Effector memory CD8-positive, alpha-beta T cell (primary cell): Measurements from ENCODE around the gene TMEM101.
A peak's percentile ranks its signal among the peaks of the same experiment; 100 is the strongest.

Source experiments
- ATAC-seq: fragments of 150-1000 bp; cut with Tn5 transposase; replicated peaks from 2 replicates; pipeline ENCODE4 v1.10.0; 2021; ENCODE audit warnings: mild to moderate bottlenecking, moderate library complexity
- DNase-seq, 3 experiments: peaks; one replicate each; pipeline ENCODE4 v3.0.0; 2021
- H3K27ac Mint-ChIP-seq, 2 donors: one replicate each; pipeline ENCODE4 v1.8.0; 2022; ENCODE audit warnings: mild to moderate bottlenecking in 2 of 2, mixed read lengths in 2 of 2, moderate library complexity in 2 of 2
- H3K27me3 Mint-ChIP-seq, 2 donors: one replicate each; pipeline ENCODE4 v1.8.0; 2022; ENCODE audit warnings: mixed read lengths in 2 of 2
- H3K36me3 Mint-ChIP-seq: one replicate; pipeline ENCODE4 v1.8.0; 2022; ENCODE audit warnings: mild to moderate bottlenecking, moderate library complexity, mixed read lengths; ENCODE audit not compliant: insufficient read depth
- H3K4me1 Mint-ChIP-seq, 2 donors: one replicate each; pipeline ENCODE4 v1.8.0; 2022; ENCODE audit warnings: low read depth in 2 of 2, mixed read lengths in 2 of 2
- H3K4me3 Mint-ChIP-seq, 2 donors: one replicate each; pipeline ENCODE4 v1.8.0; 2022; ENCODE audit warnings: mild to moderate bottlenecking in 2 of 2, mixed read lengths in 2 of 2, moderate library complexity in 2 of 2
- H3K9me3 Mint-ChIP-seq, 2 donors: one replicate each; pipeline ENCODE4 v1.8.0; 2022; ENCODE audit warnings: mixed read lengths in 2 of 2

TMEM101 gene

DNA sequence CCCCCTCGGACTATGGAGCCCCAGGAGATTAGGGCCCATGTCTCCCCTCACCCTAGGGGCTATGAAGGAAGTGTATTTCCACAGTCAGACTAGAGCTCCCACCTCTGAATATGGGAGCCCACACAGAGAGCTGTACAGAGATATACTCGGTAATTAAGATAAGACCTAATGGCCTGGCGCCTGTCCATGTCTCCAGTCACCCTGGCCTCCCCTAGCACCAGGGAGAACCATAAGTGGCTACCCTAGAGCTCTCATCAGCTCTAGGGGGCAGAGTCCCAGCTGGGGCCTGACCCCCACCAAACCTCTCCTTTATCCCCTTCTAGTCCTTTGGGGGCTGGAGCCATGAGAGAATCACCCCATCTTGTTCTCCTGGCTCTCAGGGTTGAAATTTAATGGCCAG is 2.4 kb downstream of the TMEM101 start:
- no peaks in the 10 kb centered on the region for H3K27me3 Mint-ChIP-seq
- H3K4me3 Mint-ChIP-seq: no peak overlapping the region
- H3K9me3 Mint-ChIP-seq: no peaks in the 10 kb centered on the region
- H3K36me3 Mint-ChIP-seq: peaks cover 14% of the 10 kb centered on the region
- no peak for ATAC-seq
- H3K27ac Mint-ChIP-seq: no peak overlapping the region
- DNase-seq: no peak
- H3K4me1 Mint-ChIP-seq: peaks cover 11 to 21% of the 10 kb centered on the region in 2 donors

DNA sequence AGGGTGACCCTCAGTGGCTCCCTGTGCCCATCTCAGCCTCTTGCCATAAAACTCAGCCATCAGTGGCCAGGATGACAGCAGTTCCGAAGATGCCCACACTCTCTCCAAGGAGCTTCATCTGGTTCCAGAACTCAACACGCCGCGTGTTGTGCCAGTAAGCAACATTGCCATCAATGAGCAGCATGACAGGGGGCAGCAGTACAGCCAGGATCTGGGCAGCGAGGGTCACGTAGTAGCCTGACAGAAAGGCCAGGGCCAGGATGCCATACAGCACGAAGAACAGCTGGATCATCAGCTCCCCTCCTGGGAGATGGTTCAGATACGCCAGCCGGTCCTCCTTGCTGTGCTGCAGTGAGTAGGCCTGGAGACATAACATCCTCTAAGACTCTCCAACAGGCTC is 2.9 kb downstream of the TMEM101 start:
- peaks cover 12 to 21% of the 10 kb centered on the region in 2 donors for H3K4me1 Mint-ChIP-seq
- no peaks in the 10 kb centered on the region for H3K27me3 Mint-ChIP-seq
- no peak overlapping the region for H3K4me3 Mint-ChIP-seq
- H3K36me3 Mint-ChIP-seq: peaks cover 14% of the 10 kb centered on the region
- DNase-seq: no peak
- ATAC-seq: no peak
- H3K27ac Mint-ChIP-seq: no peak overlapping the region
- H3K9me3 Mint-ChIP-seq: no peaks in the 10 kb centered on the region

DNA sequence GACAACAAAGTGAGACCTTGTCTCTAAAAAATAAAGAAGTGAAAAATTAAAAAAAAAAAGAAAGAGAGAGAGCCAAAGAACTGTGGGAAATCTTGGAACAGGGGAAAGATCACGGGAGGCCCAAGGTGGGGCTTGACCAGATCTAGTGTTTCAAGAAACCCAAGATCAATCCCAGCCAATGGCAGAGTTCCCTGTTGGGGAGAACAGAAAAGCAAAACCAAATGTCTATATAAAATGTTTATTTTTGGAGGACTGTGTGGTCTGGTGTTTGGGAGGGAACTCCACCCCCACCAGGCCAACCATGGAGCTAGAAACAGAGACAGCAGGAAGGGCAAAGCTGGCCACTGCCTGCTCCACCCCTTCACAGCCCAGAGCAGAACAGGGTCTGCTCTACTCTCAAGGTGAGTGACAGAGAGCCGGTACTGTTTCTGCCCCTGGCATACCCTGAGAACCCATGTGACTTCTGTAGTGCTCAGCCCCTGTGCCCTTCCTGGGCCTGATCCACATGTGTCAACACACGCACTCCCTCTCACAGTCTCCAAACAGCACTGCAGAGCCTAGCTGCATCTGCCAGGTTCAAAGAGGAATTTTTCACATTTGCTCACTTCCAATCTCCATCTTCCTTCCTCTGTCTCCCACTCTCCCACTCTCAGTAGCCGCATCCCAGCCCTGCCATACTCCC is 3.7 kb downstream of the TMEM101 start:
- Mint-ChIP-seq H3K9me3 (no peaks in the 10 kb centered on the region), H3K4me1 (peaks cover 20 to 29% of the 10 kb centered on the region in 2 donors), H3K27ac (peak overlapping the region in 1 of 2 donors; percentile 71), H3K4me3 (no peak overlapping the region), H3K36me3 (peaks cover 16% of the 10 kb centered on the region), H3K27me3 (no peaks in the 10 kb centered on the region)
- ATAC-seq (no peak), DNase-seq (no peak)

DNA sequence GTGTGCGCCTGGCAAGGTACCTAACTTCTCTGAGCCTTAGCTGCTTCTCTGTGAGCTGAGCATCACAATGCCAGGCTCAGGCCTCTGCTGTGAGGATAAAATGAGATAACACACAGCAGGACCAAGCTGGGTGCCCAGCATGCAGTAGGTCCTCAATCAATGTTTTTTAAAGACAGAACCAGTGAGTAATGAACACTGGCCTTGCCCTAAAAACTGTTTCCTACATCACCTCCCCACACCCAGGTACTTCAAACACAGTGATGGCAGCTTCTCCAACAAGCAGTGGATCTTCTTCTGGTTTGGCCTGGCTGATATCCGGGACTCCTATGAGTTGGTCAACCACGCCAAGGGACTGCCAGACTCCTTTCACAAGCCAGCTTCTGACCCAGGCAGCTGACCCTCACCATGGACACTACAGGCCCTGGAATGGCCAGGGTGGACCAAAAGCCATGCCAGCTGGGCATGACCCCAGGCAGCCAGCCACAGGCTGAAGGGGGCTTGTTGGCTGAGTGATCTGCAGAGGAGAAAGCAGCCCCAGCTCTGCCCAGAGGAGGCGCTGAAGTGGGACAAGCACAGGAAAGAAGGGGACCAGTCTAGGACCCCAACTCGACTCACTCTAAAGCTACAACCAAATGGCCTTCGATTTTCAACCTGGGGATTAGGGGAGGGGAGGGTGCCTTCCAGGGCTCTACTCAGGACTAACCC is 6.4 kb downstream of the TMEM101 start:
- Mint-ChIP-seq H3K9me3 (no peaks in the 10 kb centered on the region), H3K27ac (peak overlapping the region; percentile 87 to 91)

DNA sequence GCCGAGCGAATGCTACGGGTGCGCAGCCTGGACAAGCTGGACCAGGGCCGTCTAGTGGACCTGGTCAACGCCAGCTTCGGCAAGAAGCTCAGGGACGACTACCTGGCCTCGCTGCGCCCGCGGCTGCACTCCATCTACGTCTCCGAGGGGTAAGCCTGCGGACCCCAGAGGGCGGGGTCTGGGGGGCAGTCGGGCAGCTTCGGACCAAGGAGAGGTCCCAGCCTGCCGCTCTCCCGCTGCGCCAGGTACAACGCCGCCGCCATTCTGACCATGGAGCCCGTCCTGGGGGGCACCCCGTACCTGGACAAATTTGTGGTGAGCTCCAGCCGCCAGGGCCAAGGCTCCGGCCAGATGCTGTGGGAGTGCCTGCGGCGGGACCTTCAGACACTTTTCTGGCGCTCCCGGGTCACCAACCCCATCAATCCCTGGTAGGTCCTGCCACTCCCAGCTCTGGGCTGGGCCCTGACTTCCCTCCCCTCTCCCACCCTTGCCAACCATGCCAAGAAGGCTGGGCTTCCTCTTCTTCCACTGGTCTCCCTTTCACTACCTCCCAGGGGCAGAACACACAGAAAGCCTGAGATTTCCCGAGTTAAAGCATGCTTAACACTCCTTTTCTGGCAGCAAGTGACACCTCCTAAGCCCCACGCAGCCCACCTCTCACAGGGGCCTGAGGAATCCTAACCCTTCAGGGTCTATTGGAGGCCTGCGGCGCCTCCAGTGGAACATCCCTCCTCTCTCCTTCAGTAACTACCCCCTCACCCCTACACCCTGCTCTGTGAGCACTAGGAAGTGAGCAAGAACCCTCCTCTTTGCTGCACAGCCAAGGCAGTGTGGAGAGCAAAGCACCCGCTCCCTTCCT is 7.2 kb downstream of the TMEM101 start:
- H3K27ac Mint-ChIP-seq: peak overlapping the region; percentile 87 to 91
- no peaks in the 10 kb centered on the region for H3K27me3 Mint-ChIP-seq
- no peak for DNase-seq
- H3K36me3 Mint-ChIP-seq: peaks cover 18% of the 10 kb centered on the region
- no peak for ATAC-seq
- peak overlapping the region; percentile 78 to 83 for H3K4me3 Mint-ChIP-seq
- peaks cover 17 to 23% of the 10 kb centered on the region in 2 donors for H3K4me1 Mint-ChIP-seq
- no peaks in the 10 kb centered on the region for H3K9me3 Mint-ChIP-seq

More for the DNA sequence above, 6.4 kb downstream of the TMEM101 start:
- ATAC-seq (no peak), DNase-seq (no peak)
- Mint-ChIP-seq H3K36me3 (peaks cover 17% of the 10 kb centered on the region), H3K27me3 (no peaks in the 10 kb centered on the region), H3K4me3 (peak overlapping the region; percentile 78 to 83), H3K4me1 (peaks cover 17 to 23% of the 10 kb centered on the region in 2 donors)

DNA sequence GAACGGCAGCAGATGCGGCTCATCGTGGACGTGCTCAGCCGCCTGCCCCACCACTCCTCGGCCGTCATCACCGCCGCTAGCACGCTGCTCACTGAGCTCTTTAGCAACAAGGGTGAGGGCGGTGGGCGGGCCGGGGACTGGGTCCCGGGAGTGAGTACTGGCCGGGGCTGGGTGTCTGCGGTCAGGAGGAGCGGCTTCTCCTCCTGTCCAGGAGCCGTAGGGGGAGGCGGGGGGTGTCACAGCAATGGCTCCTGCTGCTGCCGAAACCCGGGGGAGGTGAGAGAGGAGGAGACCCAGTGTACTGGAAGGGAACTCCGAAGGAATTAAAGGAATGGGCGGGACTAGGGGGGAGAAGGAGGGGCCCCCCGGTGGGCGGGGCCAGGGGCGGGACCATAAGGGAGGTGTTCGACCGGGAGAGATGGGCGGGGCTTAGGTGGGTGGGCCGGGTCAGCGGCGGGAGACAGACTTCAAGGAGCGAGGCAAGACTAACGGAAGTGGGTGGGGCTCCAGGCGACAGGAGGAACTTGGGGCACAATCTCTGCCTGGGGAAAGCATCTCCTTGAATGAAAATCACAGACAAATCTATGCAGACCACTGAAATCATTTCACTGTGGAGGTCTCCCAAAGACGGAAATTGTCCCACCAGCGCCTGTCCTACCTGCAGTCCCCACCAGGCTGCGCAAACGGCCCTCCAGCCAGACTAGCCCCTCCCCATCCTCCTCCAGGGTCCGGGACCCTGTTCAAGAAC is 8.0 kb downstream of the TMEM101 start:
- H3K36me3 Mint-ChIP-seq: peaks cover 18% of the 10 kb centered on the region
- H3K27ac Mint-ChIP-seq: peak overlapping the region; percentile 54 to 91
- H3K9me3 Mint-ChIP-seq: no peaks in the 10 kb centered on the region
- peak overlapping the region; percentile 78 to 83 for H3K4me3 Mint-ChIP-seq
- DNase-seq (peak; percentile 83 to 91 (median 86)), ATAC-seq (peak; percentile 77)
- no peaks in the 10 kb centered on the region for H3K27me3 Mint-ChIP-seq
- peaks cover 17 to 23% of the 10 kb centered on the region in 2 donors for H3K4me1 Mint-ChIP-seq

DNA sequence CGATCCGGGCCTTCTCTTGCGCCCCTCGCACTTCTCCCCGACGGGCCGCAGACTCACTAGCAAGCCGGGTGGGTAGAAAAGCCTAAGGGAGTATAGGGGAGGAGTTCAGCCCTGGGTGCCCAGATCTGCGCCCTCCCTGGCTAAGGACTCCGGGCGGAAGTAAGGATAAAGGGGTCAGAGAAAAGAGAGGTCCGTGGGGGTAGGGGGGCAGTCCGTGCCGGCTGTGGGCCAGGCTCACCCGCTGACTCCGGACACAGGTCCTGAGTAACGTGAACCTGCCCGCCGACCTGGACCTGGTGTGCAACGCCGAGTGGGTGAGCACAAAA is 8.5 kb downstream of the TMEM101 start:
- no peak for DNase-seq
- peaks cover 17 to 23% of the 10 kb centered on the region in 2 donors for H3K4me1 Mint-ChIP-seq
- peak; percentile 4 for ATAC-seq
- no peaks in the 10 kb centered on the region for H3K9me3 Mint-ChIP-seq
- H3K4me3 Mint-ChIP-seq: peak overlapping the region; percentile 78 to 83
- H3K27me3 Mint-ChIP-seq: no peaks in the 10 kb centered on the region
- peaks cover 18% of the 10 kb centered on the region for H3K36me3 Mint-ChIP-seq
- peak overlapping the region; percentile 54 to 91 for H3K27ac Mint-ChIP-seq

DNA sequence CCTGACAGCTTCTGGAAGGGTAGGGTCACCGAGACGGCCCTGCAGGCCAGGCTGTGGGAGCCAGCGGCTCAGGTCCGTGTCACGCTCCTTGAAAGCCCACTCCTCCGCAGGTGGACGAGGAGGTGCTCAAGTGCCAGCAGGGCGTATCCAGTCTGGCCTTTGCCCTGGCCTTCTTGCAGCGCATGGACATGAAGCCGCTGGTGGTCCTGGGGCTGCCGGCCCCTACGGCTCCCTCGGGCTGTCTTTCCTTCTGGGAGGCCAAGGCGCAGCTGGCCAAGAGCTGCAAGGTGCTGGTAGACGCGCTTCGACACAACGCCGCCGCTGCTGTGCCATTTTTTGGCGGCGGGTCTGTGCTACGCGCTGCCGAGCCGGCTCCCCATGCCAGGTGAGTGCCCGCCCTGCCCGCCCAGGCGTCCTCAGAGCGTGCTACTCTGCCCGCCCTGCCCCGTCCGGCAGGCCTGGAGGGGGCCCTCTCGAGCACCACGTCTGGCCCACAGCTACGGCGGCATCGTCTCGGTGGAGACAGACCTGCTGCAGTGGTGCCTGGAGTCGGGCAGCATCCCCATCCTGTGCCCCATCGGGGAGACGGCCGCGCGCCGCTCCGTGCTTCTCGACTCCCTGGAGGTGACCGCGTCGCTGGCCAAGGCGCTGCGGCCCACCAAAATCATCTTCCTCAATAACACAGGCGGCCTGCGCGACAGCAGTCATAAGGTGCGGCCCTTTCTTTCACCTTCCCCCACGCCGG is 9.1 kb downstream of the TMEM101 start:
- peaks cover 18% of the 10 kb centered on the region for H3K36me3 Mint-ChIP-seq
- H3K4me1 Mint-ChIP-seq: peaks cover 17 to 23% of the 10 kb centered on the region in 2 donors
- H3K27ac Mint-ChIP-seq: peak overlapping the region in 1 of 2 donors; percentile 91
- H3K27me3 Mint-ChIP-seq: no peaks in the 10 kb centered on the region
- ATAC-seq (peak; percentile 36), DNase-seq (peak; percentile 27 to 40 (median 33))
- no peaks in the 10 kb centered on the region for H3K9me3 Mint-ChIP-seq
- peak overlapping the region; percentile 78 to 83 for H3K4me3 Mint-ChIP-seq

DNA sequence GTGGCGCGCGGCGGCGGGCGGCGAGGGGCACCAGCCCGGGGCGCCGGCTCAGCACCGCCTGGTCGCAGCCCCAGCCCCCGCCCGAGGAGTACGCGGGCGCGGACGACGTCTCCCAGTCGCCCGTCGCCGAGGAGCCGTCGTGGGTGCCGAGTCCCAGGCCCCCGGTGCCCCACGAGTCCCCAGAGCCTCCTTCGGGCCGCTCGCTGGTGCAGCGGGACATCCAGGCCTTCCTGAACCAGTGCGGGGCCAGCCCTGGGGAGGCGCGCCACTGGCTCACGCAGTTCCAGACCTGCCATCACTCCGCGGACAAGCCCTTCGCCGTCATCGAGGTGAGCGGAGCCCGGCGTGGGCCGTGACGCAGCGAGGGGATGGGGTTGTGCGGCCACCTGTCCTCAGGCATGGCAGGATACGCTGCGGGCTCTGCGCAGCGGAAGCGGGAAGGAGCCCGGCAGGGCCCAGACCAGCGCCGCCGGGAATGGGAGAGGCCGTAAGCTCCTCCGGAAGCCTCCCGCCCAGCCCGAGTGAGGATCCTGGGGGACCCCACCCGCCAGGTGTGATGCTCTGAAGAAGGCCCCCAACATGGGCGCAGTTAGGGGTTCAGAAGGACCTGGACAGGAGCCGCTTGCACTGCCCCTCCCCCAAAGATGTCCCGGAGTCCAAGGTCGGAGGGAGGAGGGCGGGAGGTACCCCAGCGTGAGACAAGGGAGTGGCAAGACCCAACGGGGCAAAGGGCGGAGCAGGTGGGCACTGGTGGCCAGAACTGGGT is 9.8 kb downstream of the TMEM101 start:
- ATAC-seq: no peak
- peak overlapping the region; percentile 78 to 83 for H3K4me3 Mint-ChIP-seq
- H3K27me3 Mint-ChIP-seq: no peaks in the 10 kb centered on the region

DNA sequence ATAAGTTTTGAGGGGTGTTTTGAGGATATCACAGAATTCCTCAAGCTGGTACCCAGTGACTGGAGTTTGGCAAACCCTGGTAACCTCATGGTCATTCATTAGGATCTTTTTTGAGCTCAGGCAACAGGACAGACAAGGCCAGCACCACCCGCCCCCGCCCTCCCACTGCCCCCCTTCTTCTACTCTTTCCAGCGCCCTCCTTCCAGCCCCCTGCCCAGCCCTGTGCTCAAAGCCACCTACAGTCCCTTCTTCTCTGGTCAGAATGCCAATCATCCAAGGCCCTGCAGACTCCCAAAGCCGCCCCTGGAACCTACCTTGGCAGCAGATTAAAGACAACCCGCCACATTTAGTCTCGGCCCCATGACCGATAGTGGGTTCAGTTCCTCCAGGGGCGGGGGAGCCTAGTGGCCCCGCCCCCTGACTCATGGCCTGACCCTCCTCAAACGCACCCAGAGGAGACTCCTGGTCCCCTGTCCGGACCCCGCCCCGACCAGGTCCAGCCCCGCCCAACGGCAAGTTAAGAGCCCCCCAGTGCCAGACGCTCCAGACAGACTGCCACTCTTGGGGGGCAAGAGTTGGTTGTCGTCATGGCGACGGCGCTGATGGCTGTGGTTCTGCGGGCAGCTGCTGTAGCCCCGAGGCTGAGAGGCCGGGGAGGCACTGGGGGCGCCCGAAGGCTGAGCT is 10.5 kb downstream of the TMEM101 start, which contains the start of gene NAGS:
NAGS (plus strand) TSS at position 546 of the 684 bp plus-strand sequence; CDS start at position 588, 42 bp downstream.
- ATAC-seq (no peak), DNase-seq (peak; percentile 18 to 24 (median 24))
- Mint-ChIP-seq H3K4me3 (peak within 1 kb of the TSS; percentile 78 to 83), H3K27me3 (peaks cover 0 to 5% of the 10 kb centered on the region in 2 donors), H3K36me3 (peaks cover 15% of the 10 kb centered on the region), H3K27ac (peak within 1 kb of the TSS in 1 of 2 donors; percentile 65), H3K4me1 (peaks cover 17 to 23% of the 10 kb centered on the region in 2 donors), H3K9me3 (no peaks in the 10 kb centered on the region)

More for the DNA sequence above, 9.8 kb downstream of the TMEM101 start:
- DNase-seq: peak in 1 of 3 experiments; percentile 18
- Mint-ChIP-seq H3K9me3 (no peaks in the 10 kb centered on the region), H3K36me3 (peaks cover 18% of the 10 kb centered on the region), H3K27ac (peak overlapping the region in 1 of 2 donors; percentile 65), H3K4me1 (peaks cover 17 to 23% of the 10 kb centered on the region in 2 donors)

DNA sequence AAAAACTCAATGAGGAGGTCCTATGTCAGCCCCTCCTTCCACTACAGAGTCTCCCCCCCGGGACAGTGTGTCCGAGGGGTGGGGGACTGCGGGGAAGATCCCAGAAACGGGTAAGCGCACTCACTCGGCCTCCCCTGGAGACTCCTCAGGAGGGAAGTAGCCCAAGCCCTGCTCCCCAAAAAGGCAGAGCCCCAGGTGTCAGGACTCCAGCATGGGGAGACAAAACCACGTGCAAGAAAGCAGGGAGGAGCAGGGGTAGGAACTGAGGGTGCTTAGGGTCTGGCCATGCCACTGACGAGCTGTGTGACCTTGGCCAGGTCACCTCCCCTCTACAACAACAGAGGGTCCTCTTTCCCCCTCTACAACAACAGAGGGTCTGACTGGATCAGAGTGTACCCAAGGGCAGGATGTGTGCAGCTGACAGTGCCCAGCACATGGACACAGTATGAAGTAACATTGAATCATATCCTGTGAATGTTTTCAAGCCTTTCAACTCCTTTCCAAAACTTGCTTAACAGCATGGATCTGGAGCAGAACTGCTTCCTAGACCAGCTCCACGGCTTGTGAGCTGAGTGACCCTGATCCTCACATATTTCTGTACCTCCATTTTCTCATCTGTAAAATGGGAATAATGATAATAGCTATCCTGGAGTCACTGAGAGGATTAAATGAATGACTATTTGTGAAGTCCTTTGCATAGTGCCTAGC is 12.5 kb downstream of the TMEM101 start:
- Mint-ChIP-seq H3K9me3 (no peaks in the 10 kb centered on the region), H3K4me1 (peaks cover 12 to 15% of the 10 kb centered on the region in 2 donors), H3K36me3 (peaks cover 11% of the 10 kb centered on the region), H3K27me3 (peaks cover 7 to 17% of the 10 kb centered on the region in 2 donors), H3K27ac (no peak overlapping the region), H3K4me3 (no peak overlapping the region)
- ATAC-seq (no peak), DNase-seq (no peak)
